H1 (cell line): ENCODE results near the gene PIK3C2G. TPM values are rescaled to one million over a fixed set of nuclear protein-coding genes. Genes with fewer than 3 reads are reported as not detected.

Experiments used
- CTCF ChIA-PET: fragments of 300-600 bp; sonication (Branson Sonifier 250); formaldehyde crosslinking; loops from one replicate; lab custom pipeline; 2021; ENCODE audit not compliant: partially characterized antibody; lab: Charles Lee
- POLR2A ChIA-PET: fragments of 300-600 bp; sonication (Branson Sonifier 250); formaldehyde crosslinking; loops from one replicate; lab custom pipeline; 2021; ENCODE audit warnings: inconsistent platforms; ENCODE audit not compliant: partially characterized antibody; lab: Charles Lee
- DNase-seq, 2 experiments: peaks; one replicate each; pipeline versions ENCODE4 v3.0.0 to v3.0.0-alpha.2; 2010 to 2022; ENCODE audit warnings: low spot score in 2 of 2, low read depth in 1 of 2, mixed read lengths in 1 of 2
- FAIRE-seq: peaks from 2 replicates; lab custom pipeline; 2011; peaks lifted over from hg19 to GRCh38; lab: Jason Lieb, UNC
- H2AFZ ChIP-seq: 2 replicates; pipeline ENCODE4 v1.8.1; 2012; ENCODE audit warnings: low read length, inconsistent platforms
- H2AK5ac ChIP-seq: 2 replicates; pipeline ENCODE4 v1.6.1; 2013; ENCODE audit warnings: low read depth, low read length
- H2BK120ac ChIP-seq: replicated peaks from 2 replicates; pipeline ENCODE3; 2013; ENCODE audit warnings: low read depth, low read length, inconsistent platforms
- H2BK12ac ChIP-seq: 2 replicates; pipeline ENCODE4 v1.6.1; 2013; ENCODE audit warnings: low read depth, low read length
- H2BK15ac ChIP-seq: 2 replicates; pipeline ENCODE4 v1.6.1; 2013; ENCODE audit warnings: low read length
- H2BK20ac ChIP-seq: 2 replicates; pipeline ENCODE4 v1.6.1; 2013; ENCODE audit warnings: low read length
- H2BK5ac ChIP-seq: 2 replicates; pipeline ENCODE4 v1.6.1; 2013; ENCODE audit warnings: low read depth, low read length
- H3K14ac ChIP-seq: 2 replicates; pipeline ENCODE4 v1.6.1; 2013; ENCODE audit warnings: inconsistent platforms; ENCODE audit not compliant: insufficient read length
- H3K18ac ChIP-seq: 2 replicates; pipeline ENCODE4 v1.6.1; 2013; ENCODE audit warnings: low read length; ENCODE audit errors: extremely low read depth
- H3K23ac ChIP-seq: 2 replicates; pipeline ENCODE4 v1.6.1; 2013; ENCODE audit warnings: inconsistent platforms; ENCODE audit not compliant: insufficient read length
- H3K23me2 ChIP-seq: 2 replicates; pipeline ENCODE4 v1.6.1; 2013; ENCODE audit warnings: low read depth, low read length
- H3K27ac ChIP-seq: 2 replicates; pipeline ENCODE4 v1.6.1; 2011; ENCODE audit warnings: low read depth, low read length, inconsistent platforms
- H3K27me3 ChIP-seq, 4 experiments: replicated peaks in 1 of 4; 1 replicate in 1 of 4; 2 replicates in 3 of 4; pipeline versions ENCODE4 v1.6.1 to v1.8.1; 2011 to 2013; ENCODE audit warnings: low read length in 3 of 4, mild to moderate bottlenecking in 3 of 4, inconsistent platforms in 2 of 4, mixed read lengths in 2 of 4, moderate library complexity in 1 of 4; ENCODE audit not compliant: control insufficient read depth in 3 of 4, insufficient read depth in 3 of 4; ENCODE audit errors: extremely low read depth in 1 of 4
- H3K36me3 ChIP-seq, 4 experiments: 2 replicates each; pipeline versions ENCODE4 v1.6.1 to v1.8.1; 2011 to 2013; ENCODE audit warnings: mild to moderate bottlenecking in 4 of 4, low read length in 3 of 4, moderate library complexity in 2 of 4, control low read depth in 1 of 4, inconsistent platforms in 1 of 4; ENCODE audit not compliant: insufficient read depth in 4 of 4, control insufficient read depth in 2 of 4
- H3K4ac ChIP-seq: replicated peaks from 2 replicates; pipeline ENCODE3; 2013; ENCODE audit warnings: low read length, low read depth, mixed read lengths, inconsistent platforms; ENCODE audit not compliant: insufficient read length
- H3K4me1 ChIP-seq, 4 experiments: replicated peaks in 1 of 4; 1 replicate in 1 of 4; 2 replicates in 3 of 4; pipeline versions ENCODE4 v1.6.1 to v1.8.1; 2011 to 2013; ENCODE audit warnings: low read length in 3 of 4, inconsistent platforms in 2 of 4, mixed read lengths in 1 of 4; ENCODE audit not compliant: insufficient read depth in 4 of 4, control insufficient read depth in 3 of 4
- H3K4me2 ChIP-seq, 2 experiments: 2 replicates each; pipeline versions ENCODE4 v1.6.1 to v1.8.1; 2011 to 2013; ENCODE audit warnings: low read depth in 2 of 2, low read length in 2 of 2, control low read depth in 1 of 2, inconsistent platforms in 1 of 2, mild to moderate bottlenecking in 1 of 2; ENCODE audit not compliant: insufficient read depth in 1 of 2
- H3K4me3 ChIP-seq, 4 experiments: fragments of 200-600, 300-600 bp in 1 of 4; sonication (generic), shearing (Covaris generic), sonication (Bioruptor Twin) in 1 of 4; 2 replicates each; pipeline versions ENCODE4 v1.5.1 to v1.8.1; 2011 to 2016; ENCODE audit warnings: low read length in 4 of 4, low read depth in 3 of 4, control low read depth in 2 of 4, inconsistent platforms in 2 of 4, mild to moderate bottlenecking in 2 of 4, mixed read lengths in 1 of 4, moderate library complexity in 1 of 4; ENCODE audit not compliant: insufficient read depth in 2 of 4; ENCODE audit errors: extremely low read depth in 1 of 4
- H3K56ac ChIP-seq: replicated peaks from 2 replicates; pipeline ENCODE3; 2013; ENCODE audit warnings: low read depth, mild to moderate bottlenecking, mixed read lengths, low read length, inconsistent platforms; ENCODE audit not compliant: insufficient read length
- H3K79me1 ChIP-seq: 2 replicates; pipeline ENCODE4 v1.6.1; 2013; ENCODE audit warnings: low read depth, low read length, control low read depth
- H3K79me2 ChIP-seq, 2 experiments: 2 replicates each; pipeline versions ENCODE4 v1.6.1 to v1.8.1; 2012 to 2013; ENCODE audit warnings: low read length in 2 of 2, mild to moderate bottlenecking in 2 of 2, inconsistent platforms in 1 of 2; ENCODE audit not compliant: insufficient read depth in 2 of 2, control insufficient read depth in 1 of 2
- H3K9ac ChIP-seq, 4 experiments: replicated peaks in 1 of 4; 1 replicate in 1 of 4; 2 replicates in 3 of 4; pipeline versions ENCODE4 v1.6.1 to v1.8.1; 2011 to 2013; ENCODE audit warnings: low read depth in 3 of 4, low read length in 3 of 4, control low read depth in 2 of 4, mild to moderate bottlenecking in 2 of 4, moderate library complexity in 2 of 4, inconsistent platforms in 1 of 4; ENCODE audit errors: extremely low read depth in 1 of 4
- H3K9me3 ChIP-seq, 2 experiments: 2 replicates each; pipeline versions ENCODE4 v1.6.1 to v1.8.1; 2012 to 2013; ENCODE audit warnings: mild to moderate bottlenecking in 2 of 2, moderate library complexity in 2 of 2, control low read depth in 1 of 2, inconsistent platforms in 1 of 2, low read depth in 1 of 2, low read length in 1 of 2, mixed read lengths in 1 of 2; ENCODE audit not compliant: insufficient read depth in 2 of 2
- H4K20me1 ChIP-seq, 2 experiments: replicated peaks in 1 of 2; 2 replicates each; pipeline versions ENCODE3 to v1.8.1; 2011 to 2013; ENCODE audit warnings: inconsistent platforms in 2 of 2, low read length in 2 of 2, mild to moderate bottlenecking in 1 of 2; ENCODE audit not compliant: insufficient read depth in 2 of 2, control insufficient read depth in 1 of 2
- H4K5ac ChIP-seq: 2 replicates; pipeline ENCODE4 v1.6.1; 2013; ENCODE audit warnings: low read length, low read depth, mixed read lengths, inconsistent platforms; ENCODE audit not compliant: insufficient read length
- H4K8ac ChIP-seq: 2 replicates; pipeline ENCODE4 v1.8.0; 2013; ENCODE audit warnings: mild to moderate bottlenecking, moderate library complexity, low read length, inconsistent platforms; ENCODE audit not compliant: insufficient read depth; ENCODE audit errors: extremely low read depth
- H4K91ac ChIP-seq: replicated peaks from 2 replicates; pipeline ENCODE3; 2013; ENCODE audit warnings: low read length, mixed read lengths, inconsistent platforms; ENCODE audit not compliant: insufficient read length
- ATF2 ChIP-seq: IDR thresholded peaks from 2 replicates; pipeline ENCODE4 v1.6.1; 2012; ENCODE audit warnings: low read length, inconsistent platforms
- CHD2 ChIP-seq: IDR thresholded peaks from 2 replicates; pipeline ENCODE4 v1.6.1; 2012; ENCODE audit warnings: low read length, improper control_type of control experiment
- CREB1 ChIP-seq: IDR thresholded peaks from 2 replicates; pipeline ENCODE4 v1.6.1; 2012; ENCODE audit warnings: inconsistent platforms
- FOSL1 ChIP-seq: IDR thresholded peaks from 2 replicates; pipeline ENCODE4 v1.6.1; 2011; ENCODE audit warnings: mild to moderate bottlenecking, low read depth, low read length, moderate library complexity; ENCODE audit not compliant: insufficient read depth
- KDM1A ChIP-seq: fragments of 200-600, 300-600 bp; sonication (generic); IDR thresholded peaks from 2 replicates; pipeline ENCODE4 v1.7.1; 2016; ENCODE audit warnings: mild to moderate bottlenecking, low read length, borderline replicate concordance
- NRF1 ChIP-seq: IDR thresholded peaks from 2 replicates; pipeline ENCODE4 v1.6.1; 2011; ENCODE audit warnings: mild to moderate bottlenecking, low read depth, low read length, improper control_type of control experiment
- POU5F1 ChIP-seq: IDR thresholded peaks from 2 replicates; pipeline ENCODE4 v1.6.1; 2011; ENCODE audit warnings: low read depth, mild to moderate bottlenecking, low read length, moderate library complexity
- RNF2 ChIP-seq: fragments of 200-900, 300-1000 bp; sonication (generic); IDR thresholded peaks from 2 replicates; pipeline ENCODE4 v1.7.1; 2016; ENCODE audit warnings: borderline replicate concordance, low read depth, mild to moderate bottlenecking, antibody characterized with exemption, low read length; ENCODE audit not compliant: poor library complexity, severe bottlenecking; ENCODE audit errors: missing control alignments
- RXRA ChIP-seq: IDR thresholded peaks from 2 replicates; pipeline ENCODE4 v1.6.1; 2011; ENCODE audit warnings: low read depth, mild to moderate bottlenecking, low read length, moderate library complexity; ENCODE audit not compliant: insufficient read depth
- SIX5 ChIP-seq: IDR thresholded peaks from 2 replicates; pipeline ENCODE4 v1.6.1; 2011; ENCODE audit warnings: mild to moderate bottlenecking, low read depth, low read length
- SP4 ChIP-seq: IDR thresholded peaks from 2 replicates; pipeline ENCODE4 v1.6.1; 2012; ENCODE audit warnings: low read length, inconsistent platforms
- SUZ12 ChIP-seq: fragments of 200-600 bp; sonication (generic); IDR thresholded peaks from 2 replicates; pipeline ENCODE4 v1.6.1; 2012; ENCODE audit warnings: mild to moderate bottlenecking, inconsistent platforms, low read length, moderate library complexity, mixed read lengths
- ZNF274 ChIP-seq: IDR thresholded peaks from 2 replicates; pipeline ENCODE4 v1.7.0; 2012; ENCODE audit warnings: low read length, borderline replicate concordance; ENCODE audit errors: extremely low read depth
- WGBS, 2 experiments: shearing (Covaris generic) in 1 of 2; methylation state at CpG; one replicate each; pipeline versions ENCODE4 v1.1.6 to v1.1.7; 2013 to 2015; ENCODE audit warnings: low lambda C conversion rate in 2 of 2, mixed read lengths in 2 of 2, inconsistent platforms in 1 of 2, low coverage in 1 of 2, missing lambda C conversion rate in 1 of 2; ENCODE audit not compliant: insufficient replicate concordance in 2 of 2, insufficient coverage in 1 of 2, insufficient read length in 1 of 2; ENCODE audit errors: extremely low coverage in 1 of 2, missing lambda C conversion rate in 1 of 2; 5-methylcytosine and 5-hydroxymethylcytosine counted together
- polyA plus RNA-seq, 7 experiments: library from polyadenylated mRNA; depleted of rRNA in 3 of 7; stranded (reverse) in 5 of 7; unstranded in 2 of 7; fragments of >200 nt in 5 of 7; fragments of 200-250 nt in 2 of 7; gene quantifications; 1 replicate in 5 of 7; 2 replicates in 1 of 7; 4 replicates in 1 of 7; pipeline versions ENCODE4 v1.2.1 to v1.2.3, GENCODE V29; 2011 to 2013; ENCODE audit warnings: missing spikeins in 2 of 7, mixed read lengths in 2 of 7
- total RNA-seq: library from RNA; stranded (reverse); fragmentation: NEBNext Ultra II Directional; extraction: Animal tissue kit (Norgen Biotek cat#: 25700); gene quantifications from 2 replicates; pipeline ENCODE4 v1.2.1, GENCODE V29; 2021

PIK3C2G gene
- total and polyA plus RNA-seq, 2 of the 8 experiments (the other 6 are each of a cell fraction or from before 2014, with no cell fraction given) = not detected

GRCh38 chr12:18222699-18223098 lies 38.6 kb upstream of the PIK3C2G start:
- no peak overlapping the region for H4K8ac ChIP-seq
- no peaks in the 10 kb centered on the region for H3K9me3 ChIP-seq
- no peak overlapping the region for H3K4me3 ChIP-seq
- H3K23me2 ChIP-seq = no peaks in the 10 kb centered on the region; the same call in 1 of the 2 replicates
- H4K91ac ChIP-seq = no peak overlapping the region
- no peaks in the 10 kb centered on the region for H3K79me2 ChIP-seq
- H3K9ac ChIP-seq = no peak overlapping the region
- H3K4me1 ChIP-seq = no peaks in the 10 kb centered on the region
- H3K18ac ChIP-seq = no peak overlapping the region
- no peaks in the 10 kb centered on the region for H4K20me1 ChIP-seq
- H3K27me3 ChIP-seq = peaks cover 0 to 1% (median 0%) of the 10 kb centered on the region in 4 experiments; a peak in 1 of 7 replicates
- H3K4ac ChIP-seq = no peak overlapping the region
- H3K79me1 ChIP-seq = no peaks in the 10 kb centered on the region
- no peak overlapping the region for H4K5ac ChIP-seq
- ChIA-PET CTCF (interaction anchor here (1.0 to 3.3 kb wide), 6 partner anchors 61 to 97 kb away, joined by 3 to 35 read pairs (median 4); no protein-coding TSS in a partner anchor), POLR2A (no interaction called here)
- H3K36me3 ChIP-seq = no peaks in the 10 kb centered on the region
- WGBS, 2 experiments = 100% methylated on average over 1 of the region's 1 CpG; no CpG with 5 or more reads in 1 of the 2 experiments
- no peak overlapping the region for H3K4me2 ChIP-seq
- no peak overlapping the region for H3K14ac ChIP-seq
- no peak overlapping the region for H2BK15ac ChIP-seq
- no peak overlapping the region for H2BK20ac ChIP-seq
- no peak overlapping the region for H2AK5ac ChIP-seq
- H3K23ac ChIP-seq = no peak overlapping the region
- no peak overlapping the region for H2AFZ ChIP-seq
- DNase-seq (no peak), FAIRE-seq (no peak)
- no peak overlapping the region for H2BK120ac ChIP-seq
- H3K56ac ChIP-seq = no peak overlapping the region
- no peak overlapping the region for H3K27ac ChIP-seq
- no peak overlapping the region for H2BK12ac ChIP-seq
- no peak overlapping the region for H2BK5ac ChIP-seq
- TF ChIP-seq ZNF274 (no peak), NRF1 (no peak), POU5F1 (no peak), RXRA (no peak), SIX5 (no peak), FOSL1 (no peak), SUZ12 (no peak), CHD2 (no peak), SP4 (no peak), ATF2 (no peak), CREB1 (no peak), KDM1A (no peak), RNF2 (no peak)
